Naive thymus-derived CD4-positive, alpha-beta T cell (primary cell): ENCODE data around the gene SHPK. TPM values are rescaled to one million over a fixed set of nuclear protein-coding genes. Genes with fewer than 3 reads are reported as not detected.
A peak's percentile ranks its signal among the peaks of the same experiment; 100 is the strongest.

ENCODE experiments used
- ATAC-seq: fragments of 150-1000 bp; cut with Tn5 transposase; 2 replicates; pipeline ENCODE4 v1.10.0; 2021; ENCODE audit warnings: mild to moderate bottlenecking, moderate library complexity
- CTCF ChIA-PET: fragments of 350-600 bp; sonication (Branson Sonifier 250); formaldehyde crosslinking; loops from one replicate; lab custom pipeline; 2021; ENCODE audit warnings: antibody characterized with exemption; lab: Charles Lee
- POLR2A ChIA-PET: fragments of 350-600 bp; sonication (Branson Sonifier 250); formaldehyde crosslinking; loops from one replicate; lab custom pipeline; 2021; ENCODE audit warnings: antibody characterized with exemption, inconsistent platforms; lab: Charles Lee
- DNase-seq, 9 donors: peaks; one replicate each; pipeline versions ENCODE4 v3.0.0 to v3.0.0-alpha.2; 2020 to 2022; ENCODE audit warnings: mixed read lengths in 1 of 9
- H3K27ac ChIP-seq: one replicate; pipeline ENCODE4 v1.7.0; 2013; ENCODE audit warnings: mild to moderate bottlenecking, low read depth, low read length, moderate library complexity
- H3K27me3 ChIP-seq, 2 donors: one replicate each; pipeline ENCODE4 v1.7.0; 2013; ENCODE audit warnings: low read length in 2 of 2, mild to moderate bottlenecking in 2 of 2, moderate library complexity in 2 of 2; ENCODE audit not compliant: control insufficient read depth in 2 of 2, insufficient read depth in 2 of 2
- H3K36me3 ChIP-seq, 3 experiments: 1 replicate in 2 of 3; 2 replicates in 1 of 3; pipeline ENCODE4 v1.7.0; 2013; ENCODE audit warnings: low read length in 3 of 3, mild to moderate bottlenecking in 3 of 3, moderate library complexity in 1 of 3; ENCODE audit not compliant: insufficient read depth in 3 of 3, control insufficient read depth in 2 of 3
- H3K4me1 ChIP-seq, 2 donors: one replicate each; pipeline ENCODE4 v1.7.0; 2013; ENCODE audit warnings: low read length in 2 of 2, mild to moderate bottlenecking in 2 of 2, moderate library complexity in 1 of 2; ENCODE audit not compliant: control insufficient read depth in 2 of 2, insufficient read depth in 2 of 2
- H3K4me3 ChIP-seq: 2 replicates; pipeline ENCODE4 v1.7.0; 2013; ENCODE audit warnings: mild to moderate bottlenecking, low read length
- H3K9me3 ChIP-seq, 3 experiments: 1 replicate in 2 of 3; 2 replicates in 1 of 3; pipeline ENCODE4 v1.7.0; 2013; ENCODE audit warnings: low read length in 3 of 3; ENCODE audit not compliant: control insufficient read depth in 2 of 3
- H3K27ac Mint-ChIP-seq, 9 donors: one replicate each; pipeline ENCODE4 v1.8.0; 2020 to 2022; ENCODE audit warnings: mixed read lengths in 9 of 9, mild to moderate bottlenecking in 8 of 9, moderate library complexity in 5 of 9, inconsistent platforms in 2 of 9
- H3K27me3 Mint-ChIP-seq, 5 donors: one replicate each; pipeline ENCODE4 v1.8.0; 2021 to 2022; ENCODE audit warnings: mixed read lengths in 5 of 5, mild to moderate bottlenecking in 1 of 5
- H3K36me3 Mint-ChIP-seq, 5 donors: one replicate each; pipeline ENCODE4 v1.8.0; 2020 to 2022; ENCODE audit warnings: mixed read lengths in 5 of 5, mild to moderate bottlenecking in 3 of 5, inconsistent platforms in 1 of 5
- H3K4me1 Mint-ChIP-seq, 7 donors: one replicate each; pipeline ENCODE4 v1.8.0; 2020 to 2022; ENCODE audit warnings: mixed read lengths in 7 of 7, mild to moderate bottlenecking in 3 of 7, inconsistent platforms in 1 of 7
- H3K4me3 Mint-ChIP-seq, 10 donors: one replicate each; pipeline ENCODE4 v1.8.0; 2020 to 2022; ENCODE audit warnings: mild to moderate bottlenecking in 10 of 10, mixed read lengths in 10 of 10, moderate library complexity in 6 of 10, inconsistent platforms in 2 of 10
- H3K9me3 Mint-ChIP-seq, 11 donors: one replicate each; pipeline ENCODE4 v1.8.0; 2020 to 2022; ENCODE audit warnings: mixed read lengths in 11 of 11, mild to moderate bottlenecking in 4 of 11, inconsistent platforms in 1 of 11, moderate library complexity in 1 of 11
- intact Hi-C, 2 donors: fragments of 100-400 bp; cut with micrococcal nuclease; formaldehyde crosslinking; loops; one replicate each; pipeline ENCODE4 v1.15.1; 2023
- polyA plus RNA-seq, 2 donors: library from polyadenylated mRNA; unstranded; fragments of 300-500 nt; fragmentation: Illumina TruSeq; gene quantifications; one replicate each; pipeline ENCODE4 v1.2.3, GENCODE V29; 2021
- total RNA-seq, 6 experiments: library from RNA in 5 of 6; stranded (reverse) in 5 of 6; gene quantifications; 1 replicate in 5 of 6; 2 replicates in 1 of 6; pipeline ENCODE4 v1.2.3 and lab custom pipeline; 2021 to 2026

SHPK gene
- total and polyA plus RNA-seq, 7 experiments from 2014 or later = 5.5 to 11.2 (median 8.5) TPM

DNA sequence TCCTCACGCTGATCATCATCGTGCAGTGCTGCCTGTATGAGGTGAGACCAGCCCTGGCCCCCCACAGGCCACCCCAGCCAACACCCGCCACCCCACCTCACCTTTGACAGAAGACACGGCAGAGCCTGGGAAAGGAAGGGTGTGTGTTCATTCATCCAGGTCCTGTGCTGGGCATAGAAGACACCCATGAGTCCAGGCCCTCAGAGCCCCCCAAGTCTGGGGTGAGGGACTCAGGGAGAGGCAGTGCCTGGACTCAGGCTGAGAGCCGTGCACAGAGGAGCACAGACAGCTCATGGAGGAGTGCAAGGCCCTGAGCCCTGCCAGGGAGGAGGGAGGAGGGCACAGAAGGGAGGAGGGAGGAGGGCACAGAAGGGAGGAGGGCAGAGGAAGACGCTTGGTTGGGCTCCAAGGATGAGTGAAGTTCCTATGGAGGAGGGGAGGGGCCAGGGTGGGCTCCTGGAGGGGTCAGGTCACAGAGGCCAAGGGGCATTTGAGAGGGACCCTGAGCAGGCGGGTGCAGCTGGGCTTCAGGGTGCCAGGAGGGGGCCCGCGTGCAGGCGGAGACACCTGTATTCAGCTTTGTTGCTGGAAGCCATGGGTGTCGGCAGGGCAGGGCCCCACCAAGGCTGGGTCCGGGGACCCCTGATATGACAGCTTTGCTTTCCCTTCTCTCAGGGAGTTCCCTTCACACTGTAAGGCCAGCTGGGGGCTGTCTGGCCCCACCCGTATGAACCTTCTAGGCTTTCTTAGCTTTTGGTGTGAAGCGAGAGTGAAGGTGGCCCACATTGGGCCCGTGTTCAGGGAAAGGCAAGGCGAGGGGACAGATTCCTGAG, 20.9 kb upstream of the SHPK start:
- intact Hi-C loops = no loop called here

DNA sequence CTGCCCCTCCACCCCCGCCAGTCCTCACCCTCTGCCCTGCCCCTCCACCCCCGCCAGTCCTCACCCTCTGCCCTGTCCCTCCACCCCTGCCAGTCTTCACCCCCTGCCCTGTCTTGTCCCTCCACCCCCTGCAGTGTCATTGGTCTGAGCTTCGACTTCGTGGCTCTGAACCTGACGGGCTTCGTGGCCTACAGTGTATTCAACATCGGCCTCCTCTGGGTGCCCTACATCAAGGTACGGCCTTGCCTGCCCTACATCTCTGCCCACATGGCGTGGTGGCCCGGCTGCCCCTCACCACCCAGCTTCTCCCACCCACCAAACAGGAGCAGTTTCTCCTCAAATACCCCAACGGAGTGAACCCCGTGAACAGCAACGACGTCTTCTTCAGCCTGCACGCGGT, 20.3 kb upstream of the SHPK start:
- Histone ChIP-seq H3K27me3 (no peaks in the 10 kb centered on the region), H3K27ac (no peak overlapping the region), H3K36me3 (no peaks in the 10 kb centered on the region), H3K4me1 (no peaks in the 10 kb centered on the region), H3K4me3 (no peak overlapping the region), H3K9me3 (no peaks in the 10 kb centered on the region)
- CTCF ChIA-PET = no interaction called here
- POLR2A ChIA-PET = no interaction called here
- no peak overlapping the region for H3K4me3 Mint-ChIP-seq
- no peaks in the 10 kb centered on the region for H3K9me3 Mint-ChIP-seq
- no peaks in the 10 kb centered on the region for H3K27me3 Mint-ChIP-seq
- intact Hi-C loops = no loop called here
- ATAC-seq (no peak), DNase-seq (no peak)
- H3K36me3 Mint-ChIP-seq = peaks cover 0 to 4% (median 0%) of the 10 kb centered on the region in 5 donors
- no peaks in the 10 kb centered on the region for H3K4me1 Mint-ChIP-seq
- peak overlapping the region in 1 of 9 donors; percentile 43 for H3K27ac Mint-ChIP-seq

More for the DNA sequence above, 20.9 kb upstream of the SHPK start:
- Mint-ChIP-seq H3K36me3 (peaks cover 0 to 3% (median 0%) of the 10 kb centered on the region in 5 donors), H3K4me3 (no peak overlapping the region), H3K4me1 (no peaks in the 10 kb centered on the region), H3K27me3 (no peaks in the 10 kb centered on the region), H3K27ac (no peak overlapping the region), H3K9me3 (no peaks in the 10 kb centered on the region)
- ChIA-PET POLR2A (no interaction called here), CTCF (no interaction called here)
- Histone ChIP-seq H3K27me3 (no peaks in the 10 kb centered on the region), H3K27ac (no peak overlapping the region), H3K4me1 (no peaks in the 10 kb centered on the region), H3K4me3 (no peak overlapping the region), H3K36me3 (no peaks in the 10 kb centered on the region), H3K9me3 (no peaks in the 10 kb centered on the region)
- no peak for DNase-seq
- no peak for ATAC-seq

- POLR2A ChIA-PET = no interaction called here
- H3K4me3 Mint-ChIP-seq = no peak overlapping the region
- H3K27me3 Mint-ChIP-seq = no peaks in the 10 kb centered on the region
Measured at GRCh38 chr17:3655766-3656165, 19.7 kb upstream of the SHPK start.

GRCh38 chr17:3647769-3648555, 11.9 kb upstream of the SHPK start:
- H3K4me1 ChIP-seq = no peaks in the 10 kb centered on the region
- Mint-ChIP-seq H3K9me3 (no peaks in the 10 kb centered on the region), H3K4me1 (peaks cover 0 to 18% (median 0%) of the 10 kb centered on the region in 7 donors), H3K27ac (no peak overlapping the region), H3K27me3 (no peaks in the 10 kb centered on the region), H3K36me3 (peaks cover 0 to 25% (median 6%) of the 10 kb centered on the region in 5 donors), H3K4me3 (no peak overlapping the region)
- DNase-seq (peak in 5 of 9 donors; percentile 15 to 42 (median 23)), ATAC-seq (peak; percentile 66)
- H3K4me3 ChIP-seq = no peak overlapping the region
- POLR2A ChIA-PET = interaction anchor here (0.8 to 1.1 kb wide), 2 partner anchors 12 to 19 kb away, joined by 3 read pairs; partner anchors contain the start of genes CTNS and SHPK
- no peak overlapping the region for H3K27ac ChIP-seq
- H3K27me3 ChIP-seq = no peaks in the 10 kb centered on the region
- no peaks in the 10 kb centered on the region for H3K36me3 ChIP-seq
- no peaks in the 10 kb centered on the region for H3K9me3 ChIP-seq
- intact Hi-C loops = loop anchor here in 1 of 2 donors (1.0 kb wide), 1 partner anchor 46 kb away; no protein-coding TSS in a partner anchor
- CTCF ChIA-PET = interaction anchor here (1.1 kb wide), 1 partner anchor 10 kb away, joined by 5 read pairs; no protein-coding TSS in a partner anchor

More at GRCh38 chr17:3655766-3656165, 19.7 kb upstream of the SHPK start:
- H3K36me3 ChIP-seq = no peaks in the 10 kb centered on the region
- H3K36me3 Mint-ChIP-seq = peaks cover 0 to 4% (median 0%) of the 10 kb centered on the region in 5 donors
- H3K9me3 Mint-ChIP-seq = no peaks in the 10 kb centered on the region
- CTCF ChIA-PET = no interaction called here
- H3K27me3 ChIP-seq = no peaks in the 10 kb centered on the region
- no peaks in the 10 kb centered on the region for H3K4me1 ChIP-seq
- no peak for DNase-seq
- H3K27ac Mint-ChIP-seq = no peak overlapping the region
- H3K27ac ChIP-seq = no peak overlapping the region
- H3K4me1 Mint-ChIP-seq = no peaks in the 10 kb centered on the region
- no peak for ATAC-seq
- H3K9me3 ChIP-seq = no peaks in the 10 kb centered on the region
- no peak overlapping the region for H3K4me3 ChIP-seq
- intact Hi-C loops = no loop called here

- Histone ChIP-seq H3K9me3 (no peaks in the 10 kb centered on the region), H3K36me3 (no peaks in the 10 kb centered on the region), H3K27ac (no peak overlapping the region), H3K4me3 (no peak overlapping the region), H3K27me3 (no peaks in the 10 kb centered on the region), H3K4me1 (no peaks in the 10 kb centered on the region)
- peaks cover 0 to 18% (median 0%) of the 10 kb centered on the region in 7 donors for H3K4me1 Mint-ChIP-seq
- DNase-seq (no peak), ATAC-seq (no peak)
- intact Hi-C loops = no loop called here
- H3K27ac Mint-ChIP-seq = no peak overlapping the region
- POLR2A ChIA-PET = no interaction called here
- CTCF ChIA-PET = interaction anchor here (1.1 kb wide), 1 partner anchor 9 kb away, joined by 5 read pairs; no protein-coding TSS in a partner anchor
- H3K36me3 Mint-ChIP-seq = peaks cover 0 to 29% (median 6%) of the 10 kb centered on the region in 5 donors
- H3K9me3 Mint-ChIP-seq = no peaks in the 10 kb centered on the region
- no peaks in the 10 kb centered on the region for H3K27me3 Mint-ChIP-seq
- no peak overlapping the region for H3K4me3 Mint-ChIP-seq
Measured at GRCh38 chr17:3647251-3647650, 11.2 kb upstream of the SHPK start.

DNA sequence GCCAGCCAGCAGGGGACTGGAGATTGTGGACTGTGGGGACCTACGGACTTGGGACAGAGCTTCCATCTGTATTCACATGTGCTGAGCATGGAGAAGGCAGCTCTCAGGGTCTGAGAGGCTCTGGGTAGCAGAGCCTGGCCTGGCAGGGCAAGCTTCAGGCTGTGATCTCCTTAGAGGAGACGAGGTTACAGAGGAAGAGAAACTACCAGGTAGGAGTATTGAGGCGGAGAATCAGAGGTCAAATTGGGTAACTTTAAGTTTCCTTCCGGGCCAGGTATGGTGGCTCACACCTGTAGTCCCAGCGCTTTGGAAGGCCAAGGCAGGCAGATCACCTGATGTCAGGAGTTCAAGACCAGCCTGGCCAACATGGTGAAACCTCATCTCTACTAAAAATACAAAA, 9.3 kb upstream of the SHPK start:
- peaks cover 0 to 30% (median 6%) of the 10 kb centered on the region in 5 donors for H3K36me3 Mint-ChIP-seq
- intact Hi-C loops = no loop called here

More for the DNA sequence above, 9.3 kb upstream of the SHPK start:
- POLR2A ChIA-PET = no interaction called here
- H3K27me3 Mint-ChIP-seq = no peaks in the 10 kb centered on the region
- Histone ChIP-seq H3K27ac (no peak overlapping the region), H3K4me3 (no peak overlapping the region), H3K36me3 (no peaks in the 10 kb centered on the region), H3K9me3 (no peaks in the 10 kb centered on the region), H3K4me1 (no peaks in the 10 kb centered on the region), H3K27me3 (no peaks in the 10 kb centered on the region)
- H3K4me1 Mint-ChIP-seq = peaks cover 0 to 25% (median 0%) of the 10 kb centered on the region in 7 donors
- H3K27ac Mint-ChIP-seq = peak overlapping the region in 1 of 9 donors; percentile 33
- ATAC-seq (no peak), DNase-seq (no peak)
- no peaks in the 10 kb centered on the region for H3K9me3 Mint-ChIP-seq
- CTCF ChIA-PET = no interaction called here
- H3K4me3 Mint-ChIP-seq = no peak overlapping the region
